Activated T-helper 2 cell treated with anti-CD3 and anti-CD28 coated beads, Interferon-gamma antibody, Interleukin-2, Interleukin-4, amounts not matched to agents 10 μg/mL and 5 μg/mL and 100 μg/mL, durations not matched to agents 14 hours and 24 hours and 36 hours (primary cell): ENCODE data around the gene RNF11. TPM values are rescaled to one million over a fixed set of nuclear protein-coding genes. Genes with fewer than 3 reads are reported as not detected.

Experiments used
- DNase-seq: peaks from one replicate; pipeline ENCODE4 v3.0.0; 2021; ENCODE audit warnings: low spot score
- H3K27ac Mint-ChIP-seq: one replicate; pipeline ENCODE4 v1.8.0; 2021; ENCODE audit warnings: mixed read lengths
- H3K27me3 Mint-ChIP-seq: one replicate; pipeline ENCODE4 v1.8.0; 2021; ENCODE audit warnings: low read depth, mixed read lengths
- H3K36me3 Mint-ChIP-seq: one replicate; pipeline ENCODE4 v1.8.0; 2021; ENCODE audit warnings: low read depth, mixed read lengths
- H3K4me1 Mint-ChIP-seq: one replicate; pipeline ENCODE4 v1.8.0; 2021; ENCODE audit warnings: low read depth, mixed read lengths
- H3K4me3 Mint-ChIP-seq: one replicate; pipeline ENCODE4 v1.8.0; 2021; ENCODE audit warnings: low read depth, mild to moderate bottlenecking, moderate library complexity, mixed read lengths
- H3K9me3 Mint-ChIP-seq: one replicate; pipeline ENCODE4 v1.8.0; 2021; ENCODE audit warnings: mixed read lengths
- intact Hi-C: fragments of 100-400 bp; cut with micrococcal nuclease; formaldehyde crosslinking; loops from one replicate; pipeline ENCODE4 v1.15.1; 2023
- total RNA-seq: library from RNA; stranded (reverse); gene quantifications from 2 replicates; pipeline ENCODE4 v1.2.3, GENCODE V29; 2022

Gene RNF11
- total RNA-seq, 1 donor from 2014 or later = 65.6 TPM

DNA sequence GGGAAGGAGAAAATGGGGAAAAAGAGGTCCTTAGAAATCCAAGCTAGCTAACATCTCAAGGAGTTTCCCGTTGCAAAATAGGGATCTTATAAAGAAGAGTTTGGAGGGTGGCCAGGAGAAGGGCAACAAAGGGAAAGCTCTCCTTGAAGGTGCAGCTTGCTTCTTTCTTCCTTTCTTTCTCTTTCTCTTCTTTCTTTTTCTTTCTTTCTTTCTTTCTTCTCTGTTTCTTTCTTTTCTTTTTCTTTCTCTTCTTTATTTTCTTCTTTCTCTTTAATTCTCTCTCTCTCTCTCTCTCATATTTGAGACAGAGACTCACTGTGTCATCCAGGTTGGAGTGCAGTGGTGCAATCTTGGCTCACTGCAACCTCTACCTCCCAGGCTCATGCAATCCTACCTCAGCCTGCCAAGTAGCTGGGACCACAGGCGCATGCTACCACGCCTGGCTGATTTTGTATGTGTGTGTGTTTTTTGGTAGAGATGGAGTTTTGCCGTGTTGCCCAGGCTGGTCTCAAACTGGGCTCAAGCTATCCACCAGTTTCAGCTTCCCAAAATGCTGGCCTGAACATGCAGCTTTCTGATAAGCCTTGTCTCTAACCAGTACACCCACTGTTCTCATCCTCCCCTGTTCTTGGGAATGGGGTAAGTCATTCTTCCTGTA, 44.4 kb downstream of the RNF11 start:
- peak overlapping the region; percentile 50 for H3K27ac Mint-ChIP-seq

DNA sequence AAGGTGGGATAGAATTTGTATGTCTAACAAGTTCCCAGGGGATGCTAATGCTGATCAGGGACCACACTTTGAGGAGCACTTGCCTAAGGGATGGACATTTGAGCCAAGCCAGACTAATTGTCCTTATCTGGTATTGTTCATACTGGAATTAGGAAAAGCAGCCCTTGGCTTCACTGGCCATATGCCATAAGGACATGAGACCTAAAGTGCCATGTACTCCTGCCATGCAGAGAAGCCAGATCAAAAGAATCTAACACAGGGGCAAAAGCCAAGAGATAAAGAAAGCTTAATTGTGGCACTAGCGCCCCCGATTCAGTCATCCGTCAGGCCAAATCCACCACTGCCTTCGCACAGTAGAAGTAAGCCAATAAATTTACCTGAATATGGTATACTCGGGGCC, 45.7 kb downstream of the RNF11 start:
- Mint-ChIP-seq H3K27me3 (no peaks in the 10 kb centered on the region), H3K4me3 (no peak overlapping the region), H3K9me3 (no peaks in the 10 kb centered on the region), H3K36me3 (peaks cover 40% of the 10 kb centered on the region), H3K27ac (no peak overlapping the region), H3K4me1 (peaks cover 49% of the 10 kb centered on the region)
- DNase-seq = no peak
- intact Hi-C loops = loop anchor here (1.0 to 10.0 kb wide), 3 partner anchors 14 to 223 kb away; no protein-coding TSS in a partner anchor

More for the DNA sequence above, 44.4 kb downstream of the RNF11 start:
- intact Hi-C loops = loop anchor here (10.0 kb wide), 1 partner anchor 164 kb away; no protein-coding TSS in a partner anchor
- Mint-ChIP-seq H3K9me3 (no peaks in the 10 kb centered on the region), H3K4me1 (peaks cover 42% of the 10 kb centered on the region), H3K4me3 (no peak overlapping the region), H3K27me3 (no peaks in the 10 kb centered on the region), H3K36me3 (peaks cover 44% of the 10 kb centered on the region)
- no peak for DNase-seq

DNA sequence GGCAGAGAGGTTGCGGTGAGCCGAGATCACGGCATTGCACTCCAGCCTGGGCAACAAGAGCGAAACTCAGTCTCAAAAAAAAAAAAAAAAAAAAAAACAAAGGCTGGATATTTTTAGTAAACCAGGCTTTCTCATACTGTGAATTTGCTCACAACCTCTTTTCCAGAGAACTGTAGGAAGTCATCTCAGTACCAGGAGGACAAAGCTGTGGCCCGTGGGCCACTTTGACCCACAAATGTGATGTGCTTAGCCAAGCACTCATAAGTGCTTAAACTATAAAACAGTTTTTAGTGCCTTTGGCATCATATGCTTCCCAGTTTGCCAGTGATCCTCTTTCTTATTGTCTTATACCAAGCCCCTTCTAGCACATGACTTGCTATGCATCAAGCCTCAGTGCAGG, 46.5 kb downstream of the RNF11 start:
- no peaks in the 10 kb centered on the region for H3K9me3 Mint-ChIP-seq
- H3K27ac Mint-ChIP-seq = peak overlapping the region; percentile 80
- H3K4me1 Mint-ChIP-seq = peaks cover 57% of the 10 kb centered on the region
- peaks cover 36% of the 10 kb centered on the region for H3K36me3 Mint-ChIP-seq
- no peaks in the 10 kb centered on the region for H3K27me3 Mint-ChIP-seq
- intact Hi-C loops = loop anchor here (1.0 to 10.0 kb wide), 3 partner anchors 14 to 223 kb away; no protein-coding TSS in a partner anchor
- no peak for DNase-seq
- H3K4me3 Mint-ChIP-seq = no peak overlapping the region

DNA sequence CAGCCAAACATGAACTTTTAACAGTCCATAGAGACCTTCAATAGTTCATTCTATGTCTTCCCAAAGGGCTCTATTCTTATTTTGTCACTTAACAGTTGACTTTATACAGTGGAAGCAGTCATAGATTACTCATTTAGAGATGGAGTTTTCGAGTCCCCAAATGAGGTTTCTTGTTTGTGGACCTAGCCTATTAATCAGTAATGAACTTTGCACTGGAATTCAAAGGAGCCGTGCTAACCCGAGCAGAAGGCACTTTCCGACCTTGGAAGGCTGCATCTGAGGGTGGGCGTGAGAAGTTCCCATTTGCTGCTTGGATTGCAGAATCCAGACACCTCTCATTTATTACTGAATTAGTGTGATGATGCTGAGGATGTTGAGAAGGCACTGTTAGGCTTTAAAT, 47.9 kb downstream of the RNF11 start:
- DNase-seq = no peak
- peak overlapping the region; percentile 84 for H3K27ac Mint-ChIP-seq
- intact Hi-C loops = loop anchor here (1.0 to 10.0 kb wide), 3 partner anchors 17 to 161 kb away; no protein-coding TSS in a partner anchor
- no peaks in the 10 kb centered on the region for H3K27me3 Mint-ChIP-seq
- peak overlapping the region; percentile 37 for H3K4me3 Mint-ChIP-seq
- H3K4me1 Mint-ChIP-seq = peaks cover 58% of the 10 kb centered on the region
- no peaks in the 10 kb centered on the region for H3K9me3 Mint-ChIP-seq
- H3K36me3 Mint-ChIP-seq = peaks cover 33% of the 10 kb centered on the region

- H3K9me3 Mint-ChIP-seq = no peaks in the 10 kb centered on the region
- H3K4me1 Mint-ChIP-seq = peaks cover 58% of the 10 kb centered on the region
- no peak for DNase-seq
- peak overlapping the region; percentile 84 for H3K27ac Mint-ChIP-seq
- peaks cover 33% of the 10 kb centered on the region for H3K36me3 Mint-ChIP-seq
- no peak overlapping the region for H3K4me3 Mint-ChIP-seq
- no peaks in the 10 kb centered on the region for H3K27me3 Mint-ChIP-seq
- intact Hi-C loops = loop anchor here (1.0 to 10.0 kb wide), 3 partner anchors 16 to 160 kb away; no protein-coding TSS in a partner anchor
Observed at GRCh38 chr1:51284487-51284954, 48.4 kb downstream of the RNF11 start.

DNA sequence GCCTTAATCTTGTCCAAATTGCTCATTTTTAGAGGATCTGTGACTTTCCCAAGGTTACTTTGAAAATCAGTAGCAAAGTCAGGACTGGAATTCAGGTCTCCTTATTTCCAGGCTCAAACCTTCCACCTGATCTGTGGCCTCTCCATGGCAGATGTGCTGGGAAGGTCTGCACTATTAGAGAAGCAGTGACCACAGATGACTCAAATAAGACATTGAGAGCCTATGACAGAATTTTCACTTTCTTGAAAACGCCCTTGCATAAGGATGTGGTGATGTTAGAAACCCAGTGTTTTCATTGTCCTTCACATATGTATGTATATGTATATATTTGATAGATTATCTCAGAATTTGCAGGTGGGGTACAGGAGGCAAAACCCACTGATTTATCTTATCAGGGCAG, 49.0 kb downstream of the RNF11 start:
- peaks cover 30% of the 10 kb centered on the region for H3K36me3 Mint-ChIP-seq
- intact Hi-C loops = loop anchor here (1.0 to 10.0 kb wide), 5 partner anchors 16 to 313 kb away; partner anchors contain the start of genes CDKN2C and RNF11
- peaks cover 56% of the 10 kb centered on the region for H3K4me1 Mint-ChIP-seq
- DNase-seq = no peak
- H3K9me3 Mint-ChIP-seq = no peaks in the 10 kb centered on the region
- H3K4me3 Mint-ChIP-seq = peak overlapping the region; percentile 50
- no peaks in the 10 kb centered on the region for H3K27me3 Mint-ChIP-seq
- H3K27ac Mint-ChIP-seq = peak overlapping the region; percentile 84

DNA sequence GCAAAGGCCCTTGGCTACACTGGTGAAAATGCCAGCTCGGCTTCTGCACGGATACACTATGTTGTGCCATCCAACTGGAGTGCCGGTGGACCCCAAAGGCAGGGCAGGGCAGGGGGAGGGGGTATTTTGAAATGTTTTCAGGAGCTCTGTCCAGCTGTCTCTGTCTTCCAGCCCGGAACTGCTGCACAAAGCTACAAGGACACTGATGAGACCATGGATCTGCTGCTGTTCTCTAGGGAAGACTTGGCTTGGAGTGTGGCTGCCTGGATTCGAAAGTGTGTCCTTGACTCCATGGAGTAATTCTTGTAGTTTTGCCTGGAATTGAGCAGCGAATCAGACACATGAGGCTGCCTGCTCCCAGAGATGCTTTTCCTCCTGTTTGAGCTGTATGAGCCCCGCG, 51.9 kb downstream of the RNF11 start:
- Mint-ChIP-seq H3K4me1 (peaks cover 41% of the 10 kb centered on the region), H3K27ac (no peak overlapping the region), H3K9me3 (no peaks in the 10 kb centered on the region), H3K36me3 (peaks cover 16% of the 10 kb centered on the region), H3K4me3 (no peak overlapping the region), H3K27me3 (no peaks in the 10 kb centered on the region)
- DNase-seq = no peak
- intact Hi-C loops = loop anchor here (5.0 to 10.0 kb wide), 2 partner anchors 157 to 316 kb away; partner anchors contain the start of gene CDKN2C

DNA sequence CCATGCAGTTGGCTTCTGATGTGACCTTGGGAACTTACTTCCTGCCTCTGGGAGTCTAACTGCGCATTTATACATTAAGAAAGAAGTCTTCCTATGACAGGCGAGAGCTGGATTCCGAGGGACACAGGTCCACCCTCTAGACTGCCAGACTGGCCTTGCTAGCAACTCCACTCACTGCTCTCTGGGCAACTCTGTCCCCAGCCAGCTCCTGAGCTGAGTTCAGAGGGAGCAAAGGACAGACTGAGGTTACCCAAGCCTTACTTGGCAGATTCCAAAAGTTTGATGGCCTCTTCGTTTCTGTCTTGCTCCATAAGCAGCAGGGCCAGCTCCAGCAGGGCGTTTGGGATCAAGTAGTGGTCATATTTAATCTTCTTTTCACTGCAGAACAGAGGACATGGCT, 52.5 kb downstream of the RNF11 start:
- Mint-ChIP-seq H3K27me3 (no peaks in the 10 kb centered on the region), H3K36me3 (peaks cover 14% of the 10 kb centered on the region), H3K27ac (no peak overlapping the region), H3K9me3 (no peaks in the 10 kb centered on the region), H3K4me1 (peaks cover 36% of the 10 kb centered on the region), H3K4me3 (no peak overlapping the region)
- DNase-seq = no peak
- intact Hi-C loops = loop anchor here (5.0 to 10.0 kb wide), 2 partner anchors 156 to 316 kb away; partner anchors contain the start of gene CDKN2C

- no peaks in the 10 kb centered on the region for H3K9me3 Mint-ChIP-seq
- H3K4me1 Mint-ChIP-seq = peaks cover 29% of the 10 kb centered on the region
- intact Hi-C loops = loop anchor here (5.0 to 10.0 kb wide), 2 partner anchors 155 to 318 kb away; partner anchors contain the start of gene CDKN2C
- no peak for DNase-seq
- no peak overlapping the region for H3K27ac Mint-ChIP-seq
- H3K27me3 Mint-ChIP-seq = no peaks in the 10 kb centered on the region
- no peak overlapping the region for H3K4me3 Mint-ChIP-seq
- H3K36me3 Mint-ChIP-seq = peaks cover 8% of the 10 kb centered on the region
Observed at GRCh38 chr1:51289676-51290488, 53.8 kb downstream of the RNF11 start.

DNA sequence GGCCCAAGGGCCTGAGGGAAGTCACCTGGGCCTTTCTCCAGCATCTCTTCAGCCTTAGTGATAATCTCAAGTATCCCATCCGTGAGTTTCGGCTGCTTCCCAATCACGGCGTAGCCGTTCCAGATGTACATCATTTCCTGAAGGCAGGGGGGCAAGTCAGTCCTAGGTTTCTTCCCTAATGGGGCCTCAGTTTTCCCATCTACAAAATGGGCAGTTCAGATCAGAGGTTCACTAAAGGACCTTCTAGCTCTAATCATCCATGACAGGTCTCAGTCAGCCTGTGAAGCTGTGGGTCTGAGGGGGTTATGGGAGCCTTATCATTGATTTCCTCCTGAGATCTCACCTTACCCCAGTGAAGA, 54.4 kb downstream of the RNF11 start:
- Mint-ChIP-seq H3K4me3 (no peak overlapping the region), H3K27me3 (no peaks in the 10 kb centered on the region), H3K9me3 (no peaks in the 10 kb centered on the region), H3K27ac (no peak overlapping the region), H3K4me1 (peaks cover 29% of the 10 kb centered on the region), H3K36me3 (peaks cover 5% of the 10 kb centered on the region)
- DNase-seq = no peak
- intact Hi-C loops = no loop called here

DNA sequence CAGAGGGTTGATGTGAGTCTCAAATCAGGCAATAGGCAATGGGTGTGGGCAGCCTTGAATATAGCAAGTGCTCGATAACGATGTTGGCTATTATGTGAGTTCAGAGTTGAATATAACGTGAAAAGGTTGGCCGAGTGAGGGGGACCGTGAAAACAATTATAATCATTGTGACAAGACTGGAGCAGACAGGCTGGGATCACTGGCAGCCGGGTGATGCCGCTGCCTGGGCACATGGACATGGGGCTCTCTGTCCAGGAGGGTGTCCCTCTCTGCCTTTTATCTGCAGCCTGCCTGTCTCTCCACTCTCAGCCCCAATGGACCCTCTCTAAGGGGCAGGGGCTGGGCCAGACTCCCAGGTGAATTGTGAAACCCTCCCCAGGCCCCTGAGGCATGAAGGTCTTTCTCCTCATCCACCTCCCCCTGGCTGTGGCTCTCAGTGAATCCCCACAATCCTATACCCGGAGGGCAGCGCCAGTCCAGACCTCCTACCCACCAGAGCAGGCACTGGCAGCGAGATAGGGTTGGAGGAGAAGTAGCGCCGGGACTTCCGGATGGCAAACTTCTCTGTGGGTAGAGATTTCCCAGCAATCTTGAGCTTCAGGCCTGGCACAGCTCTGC, 57.9 kb downstream of the RNF11 start:
- H3K9me3 Mint-ChIP-seq = no peaks in the 10 kb centered on the region
- no peak overlapping the region for H3K4me3 Mint-ChIP-seq
- no peaks in the 10 kb centered on the region for H3K36me3 Mint-ChIP-seq
- H3K4me1 Mint-ChIP-seq = peaks cover 28% of the 10 kb centered on the region
- no peaks in the 10 kb centered on the region for H3K27me3 Mint-ChIP-seq
- intact Hi-C loops = no loop called here
- no peak for DNase-seq
- peak overlapping the region; percentile 18 for H3K27ac Mint-ChIP-seq

- H3K9me3 Mint-ChIP-seq = no peaks in the 10 kb centered on the region
- intact Hi-C loops = no loop called here
- no peaks in the 10 kb centered on the region for H3K36me3 Mint-ChIP-seq
- H3K4me1 Mint-ChIP-seq = peaks cover 28% of the 10 kb centered on the region
- no peak for DNase-seq
- no peaks in the 10 kb centered on the region for H3K27me3 Mint-ChIP-seq
- H3K4me3 Mint-ChIP-seq = no peak overlapping the region
- H3K27ac Mint-ChIP-seq = no peak overlapping the region
Observed at GRCh38 chr1:51294566-51295184, 58.6 kb downstream of the RNF11 start.
